Activated naive CD8-positive, alpha-beta T cell (primary cell): Measurements from ENCODE around the gene GDPD5.

ENCODE experiments used
- H3K27ac Mint-ChIP-seq: one replicate; pipeline ENCODE4 v1.8.0; 2021; ENCODE audit warnings: mixed read lengths
- H3K27me3 Mint-ChIP-seq: one replicate; pipeline ENCODE4 v1.8.0; 2021; ENCODE audit warnings: mixed read lengths
- H3K36me3 Mint-ChIP-seq: one replicate; pipeline ENCODE4 v1.8.0; 2021; ENCODE audit warnings: mixed read lengths
- H3K4me1 Mint-ChIP-seq: one replicate; pipeline ENCODE4 v1.8.0; 2021; ENCODE audit warnings: low read depth, mixed read lengths
- H3K4me3 Mint-ChIP-seq: one replicate; pipeline ENCODE4 v1.8.0; 2021; ENCODE audit warnings: mild to moderate bottlenecking, mixed read lengths
- H3K9me3 Mint-ChIP-seq: one replicate; pipeline ENCODE4 v1.8.0; 2021; ENCODE audit warnings: low read depth, mixed read lengths

Gene GDPD5

DNA sequence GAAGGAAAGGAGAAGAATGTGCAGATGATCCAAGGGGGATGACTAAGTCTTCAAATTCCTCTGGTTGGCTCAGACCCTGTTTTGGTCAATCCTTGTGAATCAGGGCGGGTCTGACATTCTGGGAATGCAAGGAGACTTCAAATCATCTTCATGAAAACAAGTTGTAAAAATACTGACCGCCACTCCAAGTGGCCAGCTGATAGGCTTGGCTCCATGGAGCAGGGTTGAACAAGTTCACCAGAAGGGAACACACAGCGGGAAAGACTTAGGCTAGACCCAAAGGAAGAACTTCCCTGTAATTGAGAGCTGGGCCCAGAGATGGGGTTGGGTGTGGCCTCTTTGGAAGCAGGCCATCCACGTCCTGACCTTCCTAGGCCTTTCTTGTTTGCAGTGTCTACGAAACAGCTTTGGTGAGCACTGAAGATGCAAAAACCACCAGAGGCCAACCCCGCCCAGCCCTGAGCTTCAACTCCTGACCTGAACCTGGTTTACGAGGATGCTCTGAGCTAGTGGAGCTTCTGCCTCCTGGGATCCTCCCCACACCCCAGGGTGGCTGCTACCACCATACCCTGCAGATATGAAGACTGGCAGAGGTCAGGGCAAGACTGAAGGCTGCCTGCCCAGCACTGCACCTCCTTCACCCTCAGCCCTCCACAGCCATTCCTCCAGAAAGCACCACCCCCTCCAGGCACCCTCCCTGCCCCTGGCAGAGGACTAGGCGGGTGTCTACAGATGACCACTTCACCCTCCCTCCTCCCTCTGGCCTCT, 26.1 kb downstream of the GDPD5 start:
- Mint-ChIP-seq H3K27ac (no peak overlapping the region), H3K4me1 (peaks cover 2% of the 10 kb centered on the region), H3K27me3 (no peaks in the 10 kb centered on the region), H3K4me3 (no peak overlapping the region), H3K9me3 (no peaks in the 10 kb centered on the region), H3K36me3 (no peaks in the 10 kb centered on the region)

- H3K4me3 Mint-ChIP-seq = no peak overlapping the region
- peaks cover 2% of the 10 kb centered on the region for H3K4me1 Mint-ChIP-seq
- no peaks in the 10 kb centered on the region for H3K27me3 Mint-ChIP-seq
- H3K9me3 Mint-ChIP-seq = no peaks in the 10 kb centered on the region
- H3K36me3 Mint-ChIP-seq = no peaks in the 10 kb centered on the region
- no peak overlapping the region for H3K27ac Mint-ChIP-seq
These were observed 27.0 kb downstream of the GDPD5 start for GRCh38 chr11:75498556-75499255.

DNA sequence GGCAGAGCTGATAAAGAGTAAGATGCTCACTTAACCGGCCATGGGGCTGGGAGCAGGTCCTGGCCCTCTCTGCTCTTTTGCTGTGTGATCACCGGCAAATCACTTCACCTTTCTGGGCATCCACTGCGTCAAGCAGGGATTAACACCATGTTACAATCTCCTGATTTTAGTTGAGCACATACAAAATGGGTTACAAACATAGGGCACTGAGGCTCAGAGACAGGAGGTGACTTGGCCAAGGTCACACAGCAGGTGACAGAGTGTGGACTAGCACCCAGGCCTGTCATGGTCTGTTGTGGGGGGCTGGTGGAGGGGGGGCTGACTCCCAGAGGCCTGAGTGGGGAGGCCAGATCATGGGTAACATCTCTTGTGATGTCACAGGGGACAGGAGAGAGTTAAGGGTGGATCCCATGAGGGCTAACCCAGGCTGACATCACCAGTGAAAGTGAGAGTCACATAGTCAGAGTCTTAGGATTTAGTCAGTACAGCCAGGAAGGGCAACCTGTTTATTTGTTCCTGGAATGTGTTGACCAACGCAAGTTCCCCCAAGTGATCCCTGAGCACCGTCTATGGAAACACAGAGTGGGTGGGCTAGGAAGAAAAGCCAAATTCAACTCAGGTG, 27.8 kb downstream of the GDPD5 start:
- Mint-ChIP-seq H3K4me3 (no peak overlapping the region), H3K9me3 (no peaks in the 10 kb centered on the region), H3K27ac (no peak overlapping the region), H3K36me3 (no peaks in the 10 kb centered on the region), H3K27me3 (no peaks in the 10 kb centered on the region), H3K4me1 (peaks cover 2% of the 10 kb centered on the region)

DNA sequence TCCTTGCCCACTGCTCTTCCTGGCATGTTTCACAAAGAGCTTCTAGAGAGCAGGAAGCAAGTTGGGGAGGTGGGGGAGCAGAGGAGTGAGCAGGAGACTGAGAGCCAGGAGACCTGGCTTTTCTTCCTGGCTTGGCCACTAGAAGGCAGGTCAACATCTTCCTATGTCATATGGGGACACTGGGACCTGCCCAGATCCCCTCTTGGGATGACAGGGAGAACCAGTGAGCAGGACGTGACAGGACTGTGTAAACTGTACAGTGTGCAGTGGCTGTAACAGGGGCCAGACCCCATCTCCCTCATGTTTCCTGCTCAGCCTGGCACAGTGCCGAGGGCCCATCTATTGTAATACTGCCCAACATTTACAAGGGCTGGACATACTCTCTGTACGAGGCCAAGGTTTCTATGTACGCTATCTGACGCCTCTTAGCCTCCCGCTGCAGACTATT, 29.4 kb downstream of the GDPD5 start:
- H3K27ac Mint-ChIP-seq = no peak overlapping the region
- no peaks in the 10 kb centered on the region for H3K9me3 Mint-ChIP-seq
- H3K27me3 Mint-ChIP-seq = no peaks in the 10 kb centered on the region
- peaks cover 18% of the 10 kb centered on the region for H3K4me1 Mint-ChIP-seq
- H3K4me3 Mint-ChIP-seq = no peak overlapping the region
- no peaks in the 10 kb centered on the region for H3K36me3 Mint-ChIP-seq

GRCh38 chr11:75495749-75496304, 29.9 kb downstream of the GDPD5 start:
- H3K9me3 Mint-ChIP-seq = no peaks in the 10 kb centered on the region
- H3K27ac Mint-ChIP-seq = no peak overlapping the region
- H3K4me3 Mint-ChIP-seq = no peak overlapping the region
- peaks cover 21% of the 10 kb centered on the region for H3K4me1 Mint-ChIP-seq
- no peaks in the 10 kb centered on the region for H3K27me3 Mint-ChIP-seq
- no peaks in the 10 kb centered on the region for H3K36me3 Mint-ChIP-seq

DNA sequence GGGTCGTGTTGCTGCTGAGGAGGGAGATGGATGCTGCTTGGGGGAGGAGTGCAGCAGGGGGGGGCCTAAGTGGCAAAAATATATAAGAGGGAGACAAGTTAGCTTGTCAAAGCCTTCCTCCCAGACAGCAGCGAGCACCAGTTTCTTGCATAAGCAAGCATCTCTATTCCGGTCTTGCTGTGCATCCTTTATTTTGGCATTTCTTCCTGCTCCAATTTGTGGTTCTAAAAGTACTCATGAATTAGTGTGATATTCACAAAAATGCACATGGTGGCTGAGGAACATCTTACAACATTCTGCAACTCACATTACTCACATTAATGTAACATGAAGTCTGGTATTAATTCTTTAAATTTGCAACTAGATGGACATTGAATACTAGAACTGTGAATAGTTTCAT, 32.1 kb downstream of the GDPD5 start:
- no peak overlapping the region for H3K4me3 Mint-ChIP-seq
- H3K9me3 Mint-ChIP-seq = no peaks in the 10 kb centered on the region
- no peaks in the 10 kb centered on the region for H3K36me3 Mint-ChIP-seq
- H3K4me1 Mint-ChIP-seq = peaks cover 19% of the 10 kb centered on the region
- no peaks in the 10 kb centered on the region for H3K27me3 Mint-ChIP-seq
- peak overlapping the region; percentile 34 for H3K27ac Mint-ChIP-seq

DNA sequence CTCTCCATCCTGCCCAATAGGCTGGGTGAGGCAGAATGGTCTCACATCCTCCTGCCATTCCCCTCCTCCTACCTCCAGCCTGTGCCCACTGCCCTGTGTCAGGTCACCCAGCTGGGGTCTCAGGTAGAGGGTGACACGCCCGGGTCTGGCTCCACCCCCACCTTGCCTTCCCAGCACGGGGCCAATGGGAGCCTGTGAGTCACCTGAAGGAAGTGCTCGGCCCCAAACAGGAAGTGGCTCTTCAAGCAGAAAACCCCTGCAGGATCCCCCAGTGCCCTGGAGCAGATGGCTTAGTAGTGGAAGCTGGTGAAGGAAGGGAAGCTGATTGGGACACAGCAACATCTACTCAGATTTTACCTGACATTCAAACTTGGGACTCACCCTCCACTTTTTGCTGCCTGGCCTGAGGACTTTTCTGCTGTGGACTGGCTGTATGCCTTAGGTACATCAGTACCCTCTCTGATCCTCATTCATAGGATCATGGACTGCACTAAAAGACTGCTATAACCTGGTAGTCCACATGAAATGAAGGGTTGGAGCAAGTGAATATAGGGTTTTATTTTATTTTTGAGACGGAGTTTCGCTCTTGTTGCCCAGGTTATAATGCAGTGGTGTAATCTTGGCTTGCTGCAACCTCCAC, 33.4 kb downstream of the GDPD5 start:
- Mint-ChIP-seq H3K9me3 (no peaks in the 10 kb centered on the region), H3K36me3 (no peaks in the 10 kb centered on the region), H3K27me3 (no peaks in the 10 kb centered on the region), H3K4me3 (peak overlapping the region; percentile 66), H3K27ac (peak overlapping the region; percentile 42), H3K4me1 (peaks cover 19% of the 10 kb centered on the region)

DNA sequence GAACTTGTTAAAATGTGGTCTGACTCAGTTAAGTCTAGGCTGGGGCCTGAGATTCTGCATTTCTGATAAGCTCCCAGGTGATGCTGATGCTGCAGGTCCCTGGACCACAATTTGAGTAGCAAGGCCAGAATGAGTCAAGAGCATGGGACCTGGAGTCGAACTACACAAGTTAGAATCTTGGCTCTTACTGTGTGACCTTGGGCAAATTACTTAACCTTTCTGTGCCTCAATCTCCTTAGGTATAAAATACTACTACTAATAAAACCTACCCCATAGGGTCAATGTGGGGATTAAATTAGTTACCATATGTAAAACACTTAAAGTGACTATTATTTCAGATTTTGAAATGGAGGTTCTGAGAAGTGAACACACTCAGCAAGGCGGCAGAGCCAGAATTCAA, 34.3 kb downstream of the GDPD5 start:
- Mint-ChIP-seq H3K27ac (peak overlapping the region; percentile 16), H3K36me3 (no peaks in the 10 kb centered on the region), H3K9me3 (no peaks in the 10 kb centered on the region), H3K4me3 (peak overlapping the region; percentile 66), H3K27me3 (no peaks in the 10 kb centered on the region), H3K4me1 (peaks cover 19% of the 10 kb centered on the region)

GRCh38 chr11:75490221-75491181, 35.2 kb downstream of the GDPD5 start:
- Mint-ChIP-seq H3K9me3 (no peaks in the 10 kb centered on the region), H3K4me3 (no peak overlapping the region), H3K27me3 (no peaks in the 10 kb centered on the region), H3K27ac (peak overlapping the region; percentile 34), H3K4me1 (peaks cover 19% of the 10 kb centered on the region), H3K36me3 (no peaks in the 10 kb centered on the region)

- Mint-ChIP-seq H3K9me3 (no peaks in the 10 kb centered on the region), H3K4me1 (peaks cover 14% of the 10 kb centered on the region), H3K27ac (no peak overlapping the region), H3K4me3 (no peak overlapping the region), H3K27me3 (no peaks in the 10 kb centered on the region), H3K36me3 (no peaks in the 10 kb centered on the region)
These were observed 38.4 kb downstream of the GDPD5 start for GRCh38 chr11:75487365-75487764.

- H3K4me3 Mint-ChIP-seq = no peak overlapping the region
- no peak overlapping the region for H3K27ac Mint-ChIP-seq
These were observed 40.0 kb downstream of the GDPD5 start for GRCh38 chr11:75485742-75486141.

GRCh38 chr11:75482931-75483469, 42.7 kb downstream of the GDPD5 start:
- no peak overlapping the region for H3K27ac Mint-ChIP-seq
- no peaks in the 10 kb centered on the region for H3K36me3 Mint-ChIP-seq
- no peaks in the 10 kb centered on the region for H3K27me3 Mint-ChIP-seq
- no peaks in the 10 kb centered on the region for H3K4me1 Mint-ChIP-seq
- H3K9me3 Mint-ChIP-seq = no peaks in the 10 kb centered on the region
- no peak overlapping the region for H3K4me3 Mint-ChIP-seq

More at GRCh38 chr11:75485742-75486141, 40.0 kb downstream of the GDPD5 start:
- Mint-ChIP-seq H3K9me3 (no peaks in the 10 kb centered on the region), H3K4me1 (no peaks in the 10 kb centered on the region), H3K27me3 (no peaks in the 10 kb centered on the region), H3K36me3 (no peaks in the 10 kb centered on the region)

- no peaks in the 10 kb centered on the region for H3K27me3 Mint-ChIP-seq
- peaks cover 2% of the 10 kb centered on the region for H3K4me1 Mint-ChIP-seq
- no peaks in the 10 kb centered on the region for H3K9me3 Mint-ChIP-seq
- H3K36me3 Mint-ChIP-seq = no peaks in the 10 kb centered on the region
- H3K4me3 Mint-ChIP-seq = no peak overlapping the region
- no peak overlapping the region for H3K27ac Mint-ChIP-seq
These were observed 43.7 kb downstream of the GDPD5 start for GRCh38 chr11:75481922-75482606.
